ENCODE measurements around the gene CENPN. TPM values are rescaled to one million over a fixed set of nuclear protein-coding genes. Genes with fewer than 3 reads are reported as not detected.

CENPN gene
- total RNA-seq, 1 experiment from 2014 or later: 63.1 TPM

DNA sequence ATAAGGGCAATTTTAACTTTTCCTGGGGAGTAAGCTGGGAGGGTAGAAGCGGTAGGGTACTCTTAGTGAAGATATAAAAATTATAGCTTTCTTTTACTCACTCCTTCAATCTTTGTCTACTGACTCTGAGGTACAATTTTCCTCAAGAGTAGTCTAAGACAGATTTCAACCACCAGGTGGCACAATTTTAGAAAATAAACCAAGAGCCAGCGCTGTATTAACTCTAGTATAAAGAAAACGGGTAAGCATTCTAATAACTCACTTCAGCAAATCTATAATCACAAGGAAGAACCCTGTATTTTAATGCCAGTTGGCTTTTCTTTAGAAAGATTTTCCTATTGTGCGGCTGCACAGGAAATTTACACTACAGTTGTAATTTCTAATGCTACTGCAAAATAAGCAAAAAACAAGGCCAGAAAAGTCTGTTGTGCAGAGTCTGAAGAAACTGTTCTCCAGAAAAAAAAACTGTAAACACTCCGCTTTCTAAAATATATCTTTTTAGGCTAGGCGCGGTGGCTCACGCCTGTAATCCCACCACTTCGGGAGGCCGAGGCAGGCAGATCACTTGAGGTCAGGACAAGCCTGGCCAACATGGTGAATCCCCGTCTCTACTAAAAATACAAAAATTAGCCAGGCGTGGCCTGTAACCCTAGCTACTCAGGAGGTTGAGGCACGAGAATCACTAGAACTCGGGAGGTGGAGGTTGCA lies 2.2 kb upstream of the CENPN start:
- no TSS peak for BruUV-seq (replicated peaks)
- Histone ChIP-seq H3K27ac (ENCODE audit: low read length) (no peak overlapping the region), H3K9me2 (replicated peaks; ENCODE audit: low read length) (no peaks in the 10 kb centered on the region), H3K79me2 (ENCODE audit: low read length) (peaks cover 93% of the 10 kb centered on the region), H3K4me3 (ENCODE audit: low read length) (peak overlapping the region; percentile 99), H3K9me3 (ENCODE audit: low read length) (no peaks in the 10 kb centered on the region), H3K27me3 (ENCODE audit: low read length) (no peaks in the 10 kb centered on the region), H3F3A (ENCODE audit: low read length, unreplicated experiment) (no peaks in the 10 kb centered on the region), H3K9ac (ENCODE audit: low read length) (peak overlapping the region; percentile 96), H4K20me1 (ENCODE audit: low read length) (peaks cover 18% of the 10 kb centered on the region; the same call in 1 of the 2 replicates), H3K4me2 (ENCODE audit: low read length) (peak overlapping the region; percentile 99), H3K36me3 (ENCODE audit: low read depth, low read length) (0 out of 2 replicates have a peak, but pooled peaks cover 3% of the 10 kb centered on the region), H2AFZ (ENCODE audit: low read length) (peak overlapping the region; percentile 11; the same call in 1 of the 2 replicates), H3K4me1 (ENCODE audit: insufficient read depth, low read length) (peaks cover 10% of the 10 kb centered on the region; the same call in 1 of the 2 replicates)
- intact Hi-C loops (cut with micrococcal nuclease): loop anchor here (2.0 to 5.0 kb wide), 2 partner anchors 72 to 167 kb away; partner anchors contain the start of gene C16orf46
- ChIA-PET CTCF (interaction anchor here (0.6 to 1.0 kb wide), 3 partner anchors 15 to 31 kb away, joined by 3 read pairs; partner anchors contain the start of gene ATMIN), POLR2A (ENCODE audit: unreplicated experiment) (no interaction called here)
- DNase-seq (peak; percentile 77), ATAC-seq (0 out of 2 replicates have a peak, but pooled peaks have one; percentile 9)
- TF ChIP-seq, protein P1, sequence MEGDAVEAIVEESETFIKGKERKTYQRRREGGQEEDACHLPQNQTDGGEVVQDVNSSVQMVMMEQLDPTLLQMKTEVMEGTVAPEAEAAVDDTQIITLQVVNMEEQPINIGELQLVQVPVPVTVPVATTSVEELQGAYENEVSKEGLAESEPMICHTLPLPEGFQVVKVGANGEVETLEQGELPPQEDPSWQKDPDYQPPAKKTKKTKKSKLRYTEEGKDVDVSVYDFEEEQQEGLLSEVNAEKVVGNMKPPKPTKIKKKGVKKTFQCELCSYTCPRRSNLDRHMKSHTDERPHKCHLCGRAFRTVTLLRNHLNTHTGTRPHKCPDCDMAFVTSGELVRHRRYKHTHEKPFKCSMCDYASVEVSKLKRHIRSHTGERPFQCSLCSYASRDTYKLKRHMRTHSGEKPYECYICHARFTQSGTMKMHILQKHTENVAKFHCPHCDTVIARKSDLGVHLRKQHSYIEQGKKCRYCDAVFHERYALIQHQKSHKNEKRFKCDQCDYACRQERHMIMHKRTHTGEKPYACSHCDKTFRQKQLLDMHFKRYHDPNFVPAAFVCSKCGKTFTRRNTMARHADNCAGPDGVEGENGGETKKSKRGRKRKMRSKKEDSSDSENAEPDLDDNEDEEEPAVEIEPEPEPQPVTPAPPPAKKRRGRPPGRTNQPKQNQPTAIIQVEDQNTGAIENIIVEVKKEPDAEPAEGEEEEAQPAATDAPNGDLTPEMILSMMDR (conservative IDR thresholded peaks at IDR 0.05; ENCODE audit: low read depth, low read length): peak; percentile 68
- TF ChIP-seq EZH2phosphoT487 (IDR thresholded peaks at IDR 0.05; ENCODE audit: borderline replicate concordance, low read length) (no peak), EZH2 (IDR thresholded peaks at IDR 0.05; ENCODE audit: low read length, unreplicated experiment) (no peak)

DNA sequence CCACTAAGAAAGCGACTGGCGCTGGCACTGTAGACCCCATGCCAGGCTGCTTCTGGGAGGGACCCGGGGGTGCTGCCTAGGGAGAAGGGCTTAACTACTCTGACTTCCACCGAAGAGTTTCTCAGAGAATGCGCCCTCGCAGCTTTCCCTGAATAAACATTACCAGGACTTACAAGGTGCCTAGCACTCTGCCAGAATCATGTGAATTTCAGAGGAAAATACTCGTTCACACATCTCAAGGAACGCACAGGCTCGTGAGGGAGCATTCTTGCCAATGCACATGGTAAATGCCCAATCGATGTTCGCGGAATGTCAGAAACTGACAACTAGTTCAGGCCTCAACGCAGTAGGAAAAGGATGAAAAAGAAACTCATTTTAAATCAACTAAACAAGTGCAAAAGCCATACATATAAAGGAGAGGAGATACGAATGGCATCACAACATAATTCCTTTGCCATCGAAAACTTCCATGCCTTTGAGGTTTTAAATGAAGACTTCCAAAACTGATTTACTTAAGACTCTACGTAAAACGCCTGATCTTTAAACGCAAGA lies 1.3 kb upstream of the CENPN start:
- Histone ChIP-seq H3K4me2 (ENCODE audit: low read length) (peak overlapping the region; percentile 99), H3K9ac (ENCODE audit: low read length) (peak overlapping the region; percentile 96), H3K27ac (ENCODE audit: low read length) (peak overlapping the region; percentile 92; the same call in 1 of the 2 replicates), H3K36me3 (ENCODE audit: low read depth, low read length) (0 out of 2 replicates have a peak, but pooled peaks cover 3% of the 10 kb centered on the region), H3K79me2 (ENCODE audit: low read length) (peaks cover 93% of the 10 kb centered on the region), H3F3A (ENCODE audit: low read length, unreplicated experiment) (no peaks in the 10 kb centered on the region), H3K9me2 (replicated peaks; ENCODE audit: low read length) (no peaks in the 10 kb centered on the region), H4K20me1 (ENCODE audit: low read length) (peaks cover 18% of the 10 kb centered on the region; the same call in 1 of the 2 replicates), H2AFZ (ENCODE audit: low read length) (no peak overlapping the region), H3K4me3 (ENCODE audit: low read length) (peak overlapping the region; percentile 99), H3K9me3 (ENCODE audit: low read length) (no peaks in the 10 kb centered on the region), H3K27me3 (ENCODE audit: low read length) (no peaks in the 10 kb centered on the region), H3K4me1 (ENCODE audit: insufficient read depth, low read length) (peaks cover 10% of the 10 kb centered on the region; the same call in 1 of the 2 replicates)
- TF ChIP-seq EZH2phosphoT487 (IDR thresholded peaks at IDR 0.05; ENCODE audit: borderline replicate concordance, low read length) (no peak), EZH2 (IDR thresholded peaks at IDR 0.05; ENCODE audit: low read length, unreplicated experiment) (no peak)
- TF ChIP-seq, protein P1 (conservative IDR thresholded peaks at IDR 0.05; ENCODE audit: low read depth, low read length): no peak
- ChIA-PET POLR2A (ENCODE audit: unreplicated experiment) (interaction anchor here (0.6 kb wide), 1 partner anchor 15 kb away, joined by 5 read pairs; no protein-coding TSS in a partner anchor), CTCF (interaction anchor here (0.6 to 1.0 kb wide), 2 partner anchors 30 to 81 kb away, joined by 3 to 4 read pairs; partner anchors contain the start of gene ATMIN)
- intact Hi-C loops (cut with micrococcal nuclease): loop anchor here (2.0 to 5.0 kb wide), 3 partner anchors 29 to 168 kb away; partner anchors contain the start of genes ATMIN and C16orf46
- DNase-seq: peak; percentile 5
- no peak for ATAC-seq
- BruUV-seq (replicated peaks): no TSS peak
